Astrocyte of the cerebellum (primary cell): ENCODE measurements around the gene CXXC5.

Experiments used
- DNase-seq: peaks from one replicate; pipeline ENCODE4 v3.0.0-alpha.2; 2011; ENCODE audit warnings: low read depth
- H3K4me3 ChIP-seq: 2 replicates; pipeline ENCODE4 v1.5.1; 2011; ENCODE audit warnings: mild to moderate bottlenecking, low read depth, low read length, moderate library complexity
- CTCF ChIP-seq: IDR thresholded peaks from 2 replicates; pipeline ENCODE4 v1.5.1; 2012; ENCODE audit warnings: low read length, low read depth, moderate library complexity, mild to moderate bottlenecking; ENCODE audit errors: missing control alignments
- in situ Hi-C: cut with HindIII; loops from 2 replicates; pipeline ENCODE4 v1.10.0; 2017; ENCODE audit warnings: low sequenced_read_pairs

Gene CXXC5

GRCh38 chr5:139676406-139676805 is 28.3 kb downstream of the CXXC5 start:
- no peak for TF ChIP-seq CTCF
- in situ Hi-C loops: no loop called here
- DNase-seq: no peak
- H3K4me3 ChIP-seq: no peak overlapping the region

GRCh38 chr5:139676951-139677735 is 29.0 kb downstream of the CXXC5 start:
- H3K4me3 ChIP-seq: no peak overlapping the region
- in situ Hi-C loops: no loop called here
- no peak for DNase-seq
- TF ChIP-seq CTCF: no peak

- in situ Hi-C loops: no loop called here
- no peak overlapping the region for H3K4me3 ChIP-seq
- TF ChIP-seq CTCF: no peak
- no peak for DNase-seq
These were observed 29.8 kb downstream of the CXXC5 start for GRCh38 chr5:139677736-139678613.

- TF ChIP-seq CTCF: no peak
- no peak for DNase-seq
- in situ Hi-C loops: no loop called here
- no peak overlapping the region for H3K4me3 ChIP-seq
These were observed 30.9 kb downstream of the CXXC5 start for GRCh38 chr5:139678751-139679750.

GRCh38 chr5:139680368-139681111 is 32.4 kb downstream of the CXXC5 start:
- H3K4me3 ChIP-seq: no peak overlapping the region
- no peak for TF ChIP-seq CTCF
- no peak for DNase-seq
- in situ Hi-C loops: no loop called here
